ENCODE results near the gene VPS35.
A peak's percentile ranks its signal among the peaks of the same experiment; 100 is the strongest.
"Not testable (repeated sequence)": the region's sequence is repeated elsewhere in the genome, so short reads cannot be mapped to it uniquely, and the experiment has no call there.

The VPS35 gene

GRCh38 chr16:46688101-46688653, 801 bp downstream of the VPS35 start:
- peak; percentile 12 for TF ChIP-seq CTCF (IDR thresholded peaks at IDR 0.05; ENCODE audit: insufficient read depth, missing control alignments)
- FAIRE-seq (no peak), DNase-seq (ENCODE audit: insufficient read length, low spot score) (no peak)

DNA sequence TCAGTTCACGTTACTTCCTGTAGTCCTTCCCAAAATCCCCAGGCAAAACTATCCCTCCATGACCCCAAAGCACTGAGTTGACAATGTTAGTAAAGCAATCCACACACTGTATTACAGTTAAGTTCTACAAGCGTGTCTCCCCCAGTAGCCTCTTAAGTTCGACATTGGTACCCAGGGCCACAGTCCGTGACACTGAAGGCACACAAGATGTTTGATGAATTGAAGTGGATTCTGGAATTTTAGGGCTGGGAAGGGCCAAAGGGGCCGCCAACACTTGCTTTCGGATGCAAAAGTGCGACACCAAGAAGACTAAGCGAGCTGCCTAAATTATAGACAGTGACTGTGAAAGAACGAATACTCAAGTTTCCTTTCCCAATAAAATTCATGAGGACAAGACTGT, 1.5 kb downstream of the VPS35 start:
- no peak for FAIRE-seq
- DNase-seq (ENCODE audit: insufficient read length, low spot score) = no peak
- no peak for TF ChIP-seq CTCF (IDR thresholded peaks at IDR 0.05; ENCODE audit: insufficient read depth, missing control alignments)

DNA sequence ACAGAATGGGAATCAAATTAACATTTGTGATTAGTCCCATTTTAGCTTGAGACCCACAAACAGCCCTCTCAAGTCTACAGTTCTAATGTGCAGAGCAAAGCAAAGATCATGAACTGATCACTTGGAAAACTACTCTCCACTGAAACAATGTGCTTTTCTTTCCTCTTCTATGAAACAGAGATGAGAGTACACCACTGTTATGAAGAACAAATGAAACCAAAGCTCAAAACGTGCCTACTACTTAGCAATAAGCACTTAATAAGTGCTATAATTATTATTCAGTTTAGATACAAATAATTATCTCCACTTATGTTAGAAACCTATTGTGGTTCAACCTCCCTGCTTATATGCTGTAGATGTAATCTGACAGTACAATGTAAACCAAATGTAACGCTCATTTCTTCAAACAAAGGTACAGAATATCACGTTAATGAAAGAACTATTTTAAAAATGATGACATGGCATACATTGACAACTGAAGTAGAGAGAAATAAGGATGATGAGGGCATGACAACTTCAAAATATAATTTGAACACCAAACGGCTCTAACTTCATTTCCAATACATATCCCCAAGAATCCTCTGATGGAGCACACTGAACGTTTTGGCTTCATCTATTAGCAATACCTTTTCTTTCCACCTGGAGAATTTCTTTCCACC, 2.0 kb downstream of the VPS35 start:
- FAIRE-seq = no peak
- TF ChIP-seq CTCF (IDR thresholded peaks at IDR 0.05; ENCODE audit: insufficient read depth, missing control alignments) = no peak

GRCh38 chr16:46681867-46682266, 7.1 kb downstream of the VPS35 start:
- FAIRE-seq = not testable (repeated sequence)

More for the DNA sequence above, 2.0 kb downstream of the VPS35 start:
- no peak for DNase-seq (ENCODE audit: insufficient read length, low spot score)

DNA sequence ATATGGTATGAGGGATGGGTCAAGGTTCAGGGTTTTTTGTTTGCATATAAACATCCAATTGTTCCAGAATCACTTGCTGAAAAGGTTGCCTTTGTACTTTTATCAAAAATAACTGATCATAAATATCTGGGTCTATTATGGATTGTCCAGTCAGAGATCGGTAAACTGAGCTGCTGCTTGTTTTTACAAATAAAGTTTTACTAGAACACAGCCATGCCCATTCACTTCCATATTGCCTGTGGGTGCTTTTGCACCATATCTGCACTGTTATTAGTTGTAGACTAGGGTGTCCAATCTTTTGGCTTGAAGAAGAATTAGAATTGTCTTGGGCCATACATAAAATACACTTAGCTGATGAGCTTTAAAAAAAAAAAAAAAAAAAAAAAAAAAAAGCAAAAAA, 11.0 kb downstream of the VPS35 start:
- not testable (repeated sequence) for DNase-seq (ENCODE audit: insufficient read length, low spot score); FAIRE-seq

More at GRCh38 chr16:46681867-46682266, 7.1 kb downstream of the VPS35 start:
- DNase-seq (ENCODE audit: insufficient read length, low spot score) = not testable (repeated sequence)

GRCh38 chr16:46673320-46674013, 15.5 kb downstream of the VPS35 start:
- FAIRE-seq (no peak), DNase-seq (ENCODE audit: insufficient read length, low spot score) (no peak)
- TF ChIP-seq CTCF (IDR thresholded peaks at IDR 0.05; ENCODE audit: insufficient read depth, missing control alignments) = peak; percentile 88

DNA sequence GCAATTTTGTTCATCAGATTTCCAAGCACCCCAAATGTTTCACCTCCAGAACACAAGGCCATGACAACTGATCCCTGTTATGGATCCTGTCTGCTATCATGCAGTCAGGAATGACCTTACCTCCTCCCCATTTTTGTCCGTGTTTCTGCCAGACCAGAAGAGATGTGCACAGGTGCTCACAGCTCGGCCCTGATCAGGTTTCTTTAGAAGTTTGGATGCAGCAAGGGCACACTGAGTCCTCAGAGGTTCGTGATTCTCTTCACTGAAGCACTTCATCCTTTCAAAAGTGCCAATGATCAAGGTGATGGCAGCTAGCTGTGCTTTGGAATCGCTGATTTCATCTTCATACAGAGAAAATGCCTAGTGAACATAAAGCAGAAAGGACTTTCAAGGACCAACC, 26.9 kb downstream of the VPS35 start:
- TF ChIP-seq CTCF (IDR thresholded peaks at IDR 0.05; ENCODE audit: insufficient read depth, missing control alignments) = no peak
- DNase-seq (ENCODE audit: insufficient read length, low spot score) (no peak), FAIRE-seq (no peak)

GRCh38 chr16:46658925-46659324, 30.1 kb downstream of the VPS35 start:
- FAIRE-seq (no peak), DNase-seq (ENCODE audit: insufficient read length, low spot score) (no peak)
- TF ChIP-seq CTCF (IDR thresholded peaks at IDR 0.05; ENCODE audit: insufficient read depth, missing control alignments) = no peak
